H1 (cell line): ENCODE measurements around the gene ALOX15. TPM values are rescaled to one million over a fixed set of nuclear protein-coding genes. Genes with fewer than 3 reads are reported as not detected.

Source experiments
- CTCF ChIA-PET: fragments of 300-600 bp; sonication (Branson Sonifier 250); formaldehyde crosslinking; loops from one replicate; lab custom pipeline; 2021; ENCODE audit not compliant: partially characterized antibody; lab: Charles Lee
- POLR2A ChIA-PET: fragments of 300-600 bp; sonication (Branson Sonifier 250); formaldehyde crosslinking; loops from one replicate; lab custom pipeline; 2021; ENCODE audit warnings: inconsistent platforms; ENCODE audit not compliant: partially characterized antibody; lab: Charles Lee
- DNase-seq, 2 experiments: peaks; one replicate each; pipeline versions ENCODE4 v3.0.0 to v3.0.0-alpha.2; 2010 to 2022; ENCODE audit warnings: low spot score in 2 of 2, low read depth in 1 of 2, mixed read lengths in 1 of 2
- FAIRE-seq: peaks from 2 replicates; lab custom pipeline; 2011; peaks lifted over from hg19 to GRCh38; lab: Jason Lieb, UNC
- H2AFZ ChIP-seq: 2 replicates; pipeline ENCODE4 v1.8.1; 2012; ENCODE audit warnings: low read length, inconsistent platforms
- H2AK5ac ChIP-seq: 2 replicates; pipeline ENCODE4 v1.6.1; 2013; ENCODE audit warnings: low read depth, low read length
- H2BK120ac ChIP-seq: replicated peaks from 2 replicates; pipeline ENCODE3; 2013; ENCODE audit warnings: low read depth, low read length, inconsistent platforms
- H2BK12ac ChIP-seq: 2 replicates; pipeline ENCODE4 v1.6.1; 2013; ENCODE audit warnings: low read depth, low read length
- H2BK15ac ChIP-seq: 2 replicates; pipeline ENCODE4 v1.6.1; 2013; ENCODE audit warnings: low read length
- H2BK20ac ChIP-seq: 2 replicates; pipeline ENCODE4 v1.6.1; 2013; ENCODE audit warnings: low read length
- H2BK5ac ChIP-seq: 2 replicates; pipeline ENCODE4 v1.6.1; 2013; ENCODE audit warnings: low read depth, low read length
- H3K14ac ChIP-seq: 2 replicates; pipeline ENCODE4 v1.6.1; 2013; ENCODE audit warnings: inconsistent platforms; ENCODE audit not compliant: insufficient read length
- H3K18ac ChIP-seq: 2 replicates; pipeline ENCODE4 v1.6.1; 2013; ENCODE audit warnings: low read length; ENCODE audit errors: extremely low read depth
- H3K23ac ChIP-seq: 2 replicates; pipeline ENCODE4 v1.6.1; 2013; ENCODE audit warnings: inconsistent platforms; ENCODE audit not compliant: insufficient read length
- H3K23me2 ChIP-seq: 2 replicates; pipeline ENCODE4 v1.6.1; 2013; ENCODE audit warnings: low read depth, low read length
- H3K27ac ChIP-seq: 2 replicates; pipeline ENCODE4 v1.6.1; 2011; ENCODE audit warnings: low read depth, low read length, inconsistent platforms
- H3K27me3 ChIP-seq, 4 experiments: replicated peaks in 1 of 4; 1 replicate in 1 of 4; 2 replicates in 3 of 4; pipeline versions ENCODE4 v1.6.1 to v1.8.1; 2011 to 2013; ENCODE audit warnings: low read length in 3 of 4, mild to moderate bottlenecking in 3 of 4, inconsistent platforms in 2 of 4, mixed read lengths in 2 of 4, moderate library complexity in 1 of 4; ENCODE audit not compliant: control insufficient read depth in 3 of 4, insufficient read depth in 3 of 4; ENCODE audit errors: extremely low read depth in 1 of 4
- H3K36me3 ChIP-seq, 4 experiments: 2 replicates each; pipeline versions ENCODE4 v1.6.1 to v1.8.1; 2011 to 2013; ENCODE audit warnings: mild to moderate bottlenecking in 4 of 4, low read length in 3 of 4, moderate library complexity in 2 of 4, control low read depth in 1 of 4, inconsistent platforms in 1 of 4; ENCODE audit not compliant: insufficient read depth in 4 of 4, control insufficient read depth in 2 of 4
- H3K4ac ChIP-seq: replicated peaks from 2 replicates; pipeline ENCODE3; 2013; ENCODE audit warnings: low read length, low read depth, mixed read lengths, inconsistent platforms; ENCODE audit not compliant: insufficient read length
- H3K4me1 ChIP-seq, 4 experiments: replicated peaks in 1 of 4; 1 replicate in 1 of 4; 2 replicates in 3 of 4; pipeline versions ENCODE4 v1.6.1 to v1.8.1; 2011 to 2013; ENCODE audit warnings: low read length in 3 of 4, inconsistent platforms in 2 of 4, mixed read lengths in 1 of 4; ENCODE audit not compliant: insufficient read depth in 4 of 4, control insufficient read depth in 3 of 4
- H3K4me2 ChIP-seq, 2 experiments: 2 replicates each; pipeline versions ENCODE4 v1.6.1 to v1.8.1; 2011 to 2013; ENCODE audit warnings: low read depth in 2 of 2, low read length in 2 of 2, control low read depth in 1 of 2, inconsistent platforms in 1 of 2, mild to moderate bottlenecking in 1 of 2; ENCODE audit not compliant: insufficient read depth in 1 of 2
- H3K4me3 ChIP-seq, 4 experiments: fragments of 200-600, 300-600 bp in 1 of 4; sonication (generic), shearing (Covaris generic), sonication (Bioruptor Twin) in 1 of 4; 2 replicates each; pipeline versions ENCODE4 v1.5.1 to v1.8.1; 2011 to 2016; ENCODE audit warnings: low read length in 4 of 4, low read depth in 3 of 4, control low read depth in 2 of 4, inconsistent platforms in 2 of 4, mild to moderate bottlenecking in 2 of 4, mixed read lengths in 1 of 4, moderate library complexity in 1 of 4; ENCODE audit not compliant: insufficient read depth in 2 of 4; ENCODE audit errors: extremely low read depth in 1 of 4
- H3K56ac ChIP-seq: replicated peaks from 2 replicates; pipeline ENCODE3; 2013; ENCODE audit warnings: low read depth, mild to moderate bottlenecking, mixed read lengths, low read length, inconsistent platforms; ENCODE audit not compliant: insufficient read length
- H3K79me1 ChIP-seq: 2 replicates; pipeline ENCODE4 v1.6.1; 2013; ENCODE audit warnings: low read depth, low read length, control low read depth
- H3K79me2 ChIP-seq, 2 experiments: 2 replicates each; pipeline versions ENCODE4 v1.6.1 to v1.8.1; 2012 to 2013; ENCODE audit warnings: low read length in 2 of 2, mild to moderate bottlenecking in 2 of 2, inconsistent platforms in 1 of 2; ENCODE audit not compliant: insufficient read depth in 2 of 2, control insufficient read depth in 1 of 2
- H3K9ac ChIP-seq, 4 experiments: replicated peaks in 1 of 4; 1 replicate in 1 of 4; 2 replicates in 3 of 4; pipeline versions ENCODE4 v1.6.1 to v1.8.1; 2011 to 2013; ENCODE audit warnings: low read depth in 3 of 4, low read length in 3 of 4, control low read depth in 2 of 4, mild to moderate bottlenecking in 2 of 4, moderate library complexity in 2 of 4, inconsistent platforms in 1 of 4; ENCODE audit errors: extremely low read depth in 1 of 4
- H3K9me3 ChIP-seq, 2 experiments: 2 replicates each; pipeline versions ENCODE4 v1.6.1 to v1.8.1; 2012 to 2013; ENCODE audit warnings: mild to moderate bottlenecking in 2 of 2, moderate library complexity in 2 of 2, control low read depth in 1 of 2, inconsistent platforms in 1 of 2, low read depth in 1 of 2, low read length in 1 of 2, mixed read lengths in 1 of 2; ENCODE audit not compliant: insufficient read depth in 2 of 2
- H4K20me1 ChIP-seq, 2 experiments: replicated peaks in 1 of 2; 2 replicates each; pipeline versions ENCODE3 to v1.8.1; 2011 to 2013; ENCODE audit warnings: inconsistent platforms in 2 of 2, low read length in 2 of 2, mild to moderate bottlenecking in 1 of 2; ENCODE audit not compliant: insufficient read depth in 2 of 2, control insufficient read depth in 1 of 2
- H4K5ac ChIP-seq: 2 replicates; pipeline ENCODE4 v1.6.1; 2013; ENCODE audit warnings: low read length, low read depth, mixed read lengths, inconsistent platforms; ENCODE audit not compliant: insufficient read length
- H4K8ac ChIP-seq: 2 replicates; pipeline ENCODE4 v1.8.0; 2013; ENCODE audit warnings: mild to moderate bottlenecking, moderate library complexity, low read length, inconsistent platforms; ENCODE audit not compliant: insufficient read depth; ENCODE audit errors: extremely low read depth
- H4K91ac ChIP-seq: replicated peaks from 2 replicates; pipeline ENCODE3; 2013; ENCODE audit warnings: low read length, mixed read lengths, inconsistent platforms; ENCODE audit not compliant: insufficient read length
- EGR1 ChIP-seq: IDR thresholded peaks from 2 replicates; pipeline ENCODE4 v1.6.1; 2011; ENCODE audit warnings: low read depth, low read length, borderline replicate concordance
- TAF1 ChIP-seq: IDR thresholded peaks from 2 replicates; pipeline ENCODE4 v1.6.1; 2011; ENCODE audit warnings: mild to moderate bottlenecking, low read depth, low read length
- WGBS, 2 experiments: shearing (Covaris generic) in 1 of 2; methylation state at CpG; one replicate each; pipeline versions ENCODE4 v1.1.6 to v1.1.7; 2013 to 2015; ENCODE audit warnings: low lambda C conversion rate in 2 of 2, mixed read lengths in 2 of 2, inconsistent platforms in 1 of 2, low coverage in 1 of 2, missing lambda C conversion rate in 1 of 2; ENCODE audit not compliant: insufficient replicate concordance in 2 of 2, insufficient coverage in 1 of 2, insufficient read length in 1 of 2; ENCODE audit errors: extremely low coverage in 1 of 2, missing lambda C conversion rate in 1 of 2; 5-methylcytosine and 5-hydroxymethylcytosine counted together
- polyA plus RNA-seq, 7 experiments: library from polyadenylated mRNA; depleted of rRNA in 3 of 7; stranded (reverse) in 5 of 7; unstranded in 2 of 7; fragments of >200 nt in 5 of 7; fragments of 200-250 nt in 2 of 7; gene quantifications; 1 replicate in 5 of 7; 2 replicates in 1 of 7; 4 replicates in 1 of 7; pipeline versions ENCODE4 v1.2.1 to v1.2.3, GENCODE V29; 2011 to 2013; ENCODE audit warnings: missing spikeins in 2 of 7, mixed read lengths in 2 of 7
- total RNA-seq: library from RNA; stranded (reverse); fragmentation: NEBNext Ultra II Directional; extraction: Animal tissue kit (Norgen Biotek cat#: 25700); gene quantifications from 2 replicates; pipeline ENCODE4 v1.2.1, GENCODE V29; 2021

The ALOX15 gene
- total and polyA plus RNA-seq, 2 of the 8 experiments (the other 6 are each of a cell fraction or from before 2014, with no cell fraction given): 1.5 to 1.7 TPM

DNA sequence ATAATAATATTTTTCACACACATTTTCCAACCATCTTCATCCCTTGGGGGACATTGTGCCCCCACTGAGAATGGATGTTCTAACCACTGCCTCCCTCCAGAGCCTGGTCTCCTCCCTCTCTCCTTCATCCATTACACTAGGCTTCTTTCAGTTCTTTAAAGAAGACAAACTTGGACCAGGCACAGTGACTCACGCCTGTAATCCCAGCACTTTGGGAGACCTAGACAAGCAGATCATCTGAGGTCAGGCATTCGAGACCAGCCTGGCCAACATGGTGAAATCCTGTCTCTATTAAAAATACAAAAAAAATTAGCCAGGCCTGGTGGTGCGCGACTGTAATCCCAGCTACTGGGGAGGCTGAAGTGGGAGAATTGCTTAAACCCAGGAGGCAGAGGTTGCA is 6.5 kb downstream of the ALOX15 start:
- no peak overlapping the region for H4K8ac ChIP-seq
- no peak overlapping the region for H3K9ac ChIP-seq
- H2AFZ ChIP-seq: no peak overlapping the region
- H3K23ac ChIP-seq: no peak overlapping the region
- H3K36me3 ChIP-seq: no peaks in the 10 kb centered on the region
- no peak overlapping the region for H4K91ac ChIP-seq
- no peaks in the 10 kb centered on the region for H3K9me3 ChIP-seq
- no peak for FAIRE-seq
- H3K23me2 ChIP-seq: peaks cover 5% of the 10 kb centered on the region; the same call in 1 of the 2 replicates
- H3K4ac ChIP-seq: no peak overlapping the region
- H2BK120ac ChIP-seq: no peak overlapping the region
- no peak overlapping the region for H2BK5ac ChIP-seq
- H2BK20ac ChIP-seq: no peak overlapping the region
- no peaks in the 10 kb centered on the region for H4K20me1 ChIP-seq
- peaks cover 7 to 33% (median 17%) of the 10 kb centered on the region in 4 experiments for H3K4me1 ChIP-seq
- ChIA-PET CTCF (interaction anchor here (0.7 to 2.1 kb wide), 4 partner anchors 40 to 219 kb away, joined by 3 to 11 read pairs (median 5); no protein-coding TSS in a partner anchor), POLR2A (no interaction called here)
- no peak overlapping the region for H3K18ac ChIP-seq
- H2BK15ac ChIP-seq: no peak overlapping the region
- no peak overlapping the region for H3K27ac ChIP-seq
- H3K56ac ChIP-seq: no peak overlapping the region
- H2BK12ac ChIP-seq: no peak overlapping the region
- H3K79me1 ChIP-seq: no peaks in the 10 kb centered on the region
- no peak for DNase-seq
- H3K4me2 ChIP-seq: peak overlapping the region in 1 of 2 experiments; percentile 53; a peak in 1 of 4 replicates
- H3K14ac ChIP-seq: no peak overlapping the region
- H2AK5ac ChIP-seq: no peak overlapping the region
- H3K79me2 ChIP-seq: no peaks in the 10 kb centered on the region
- no peak overlapping the region for H3K4me3 ChIP-seq
- H4K5ac ChIP-seq: no peak overlapping the region
- H3K27me3 ChIP-seq: peaks cover 7 to 32% (median 21%) of the 10 kb centered on the region in 4 experiments
- 72% methylated on average over 4 of the region's 4 CpGs; no CpG with 5 or more reads in 1 of the 2 experiments for WGBS, 2 experiments
- no peak for TF ChIP-seq TAF1
- no peak for TF ChIP-seq EGR1
